Measurements from ENCODE around the gene HTR1D.

Gene HTR1D

GRCh38 chr1:23150125-23150524 is 67.2 kb downstream of the HTR1D start:
- no peak for DNase-seq

DNA sequence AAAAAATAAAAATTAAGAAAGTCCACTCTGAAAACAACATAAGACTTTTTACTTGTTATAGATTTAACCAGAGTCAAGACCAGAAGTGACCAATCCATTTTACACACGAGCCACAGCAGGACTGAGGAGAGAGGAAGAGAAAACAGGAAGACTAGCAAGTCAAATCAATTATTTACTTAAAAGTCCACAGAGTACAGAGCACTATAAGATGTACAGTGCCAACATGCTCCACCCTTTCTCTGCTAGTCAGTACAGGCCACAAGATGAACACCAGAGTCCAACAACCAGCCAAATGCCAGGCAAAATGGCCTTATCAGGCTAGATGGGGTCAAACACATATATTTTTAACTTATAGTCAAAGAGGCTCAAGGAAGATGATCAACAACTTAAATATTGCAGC is 68.2 kb downstream of the HTR1D start:
- DNase-seq = no peak

DNA sequence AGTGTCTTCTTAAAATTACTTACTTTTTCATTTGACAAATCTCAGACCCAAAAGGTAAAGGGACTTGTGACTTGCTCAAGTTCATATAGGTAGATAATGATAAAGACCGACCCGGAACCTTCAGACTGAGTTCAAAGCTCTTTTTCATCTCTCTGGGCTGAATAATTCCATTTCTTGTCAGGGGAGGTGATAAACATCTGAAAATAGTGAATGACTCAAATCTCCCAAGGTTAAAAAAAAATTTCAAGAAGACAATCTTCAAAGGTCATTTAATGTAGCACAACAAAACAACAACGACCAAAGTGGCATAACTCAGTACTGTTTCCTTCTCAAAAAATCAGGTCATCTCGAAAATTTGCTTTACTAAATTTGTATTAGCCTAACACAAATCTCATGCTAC is 69.2 kb downstream of the HTR1D start:
- no peak for DNase-seq

Measured in NK-92 treated with Interleukin-12 subunit alpha and Interleukin-12 subunit beta, amount 100 ng/mL, for 24 hours (cell line).